ENCODE data around the gene SDF4.

- TF ChIP-seq CTCF (IDR thresholded peaks at IDR 0.05; ENCODE audit: low read depth, low read length) (no peak), EZH2phosphoT487 (IDR thresholded peaks at IDR 0.05; ENCODE audit: low read depth) (no peak)
These were observed 44.0 kb upstream of the SDF4 start for GRCh38 chr1:1275836-1276235.

All from OCI-LY3 (cell line).